B cell (primary cell): Measurements from ENCODE around the gene TMC1. TPM values are rescaled to one million over a fixed set of nuclear protein-coding genes. Genes with fewer than 3 reads are reported as not detected.

Source experiments
- ATAC-seq: fragments of 200-7000 bp; cut with Tn5 transposase; one replicate; pipeline ENCODE4 v1.10.0; 2021; ENCODE audit warnings: low read depth, mild to moderate bottlenecking, moderate number of reproducible peaks, moderate library complexity
- CTCF ChIA-PET: fragments of 350-600 bp; sonication (Branson Sonifier 250); formaldehyde crosslinking; loops from one replicate; lab custom pipeline; 2021; ENCODE audit warnings: antibody characterized with exemption, inconsistent platforms; lab: Charles Lee
- POLR2A ChIA-PET: fragments of 350-600 bp; sonication (Branson Sonifier 250); formaldehyde crosslinking; loops from one replicate; lab custom pipeline; 2021; ENCODE audit warnings: antibody characterized with exemption; lab: Charles Lee
- DNase-seq: peaks from one replicate; pipeline ENCODE4 v3.0.0; 2013
- H2AFZ ChIP-seq: 2 replicates; pipeline ENCODE4 v1.6.1; 2012; ENCODE audit warnings: mild to moderate bottlenecking, low read depth, low read length; ENCODE audit not compliant: insufficient read depth, poor library complexity, severe bottlenecking
- H3K27ac ChIP-seq, 2 donors: 1 replicate in 1 of 2; 2 replicates in 1 of 2; pipeline ENCODE4 v1.5.1; 2012 to 2013; ENCODE audit warnings: low read length in 2 of 2, mild to moderate bottlenecking in 2 of 2, moderate library complexity in 1 of 2
- H3K27me3 ChIP-seq, 4 experiments: fragments of 200-600 bp in 1 of 4; sonication (generic) in 1 of 4; replicated peaks in 1 of 4; 1 replicate in 2 of 4; 2 replicates in 2 of 4; pipeline versions ENCODE4 v1.6.1 to v1.7.0; 2013 to 2016; ENCODE audit warnings: low read length in 3 of 4, mild to moderate bottlenecking in 2 of 4, mixed read lengths in 1 of 4, moderate library complexity in 1 of 4; ENCODE audit not compliant: insufficient read depth in 4 of 4, control insufficient read depth in 3 of 4; ENCODE audit errors: control extremely low read depth in 1 of 4
- H3K36me3 ChIP-seq, 2 experiments: replicated peaks in 1 of 2; 1 replicate in 1 of 2; 2 replicates in 1 of 2; pipeline versions ENCODE4 v1.6.1 to v1.7.1; 2013; ENCODE audit warnings: low read length in 1 of 2; ENCODE audit not compliant: insufficient read depth in 2 of 2, control insufficient read depth in 1 of 2; ENCODE audit errors: control extremely low read depth in 1 of 2, extremely low read depth in 1 of 2
- H3K4me1 ChIP-seq, 2 donors: fragments of 200-600 bp in 1 of 2; sonication (generic) in 1 of 2; 1 replicate in 1 of 2; 2 replicates in 1 of 2; pipeline versions ENCODE4 v1.5.1 to v1.6.1; 2013 to 2017; ENCODE audit warnings: low read length in 2 of 2; ENCODE audit not compliant: control insufficient read depth in 2 of 2, insufficient read depth in 2 of 2
- H3K4me2 ChIP-seq: replicated peaks from 2 replicates; pipeline ENCODE3; 2012; ENCODE audit warnings: mild to moderate bottlenecking, low read depth, low read length; ENCODE audit not compliant: poor library complexity, severe bottlenecking
- H3K4me3 ChIP-seq, 5 experiments: fragments of 200-600 bp in 1 of 5; sonication (generic) in 1 of 5; 1 replicate in 3 of 5; 2 replicates in 2 of 5; pipeline versions ENCODE4 v1.5.1 to v1.7.0; 2011 to 2016; ENCODE audit warnings: low read length in 4 of 5, mild to moderate bottlenecking in 4 of 5, low read depth in 2 of 5, control low read depth in 1 of 5, moderate library complexity in 1 of 5; ENCODE audit not compliant: insufficient read depth in 1 of 5; ENCODE audit errors: control extremely low read depth in 1 of 5, extremely low read depth in 1 of 5
- H3K79me2 ChIP-seq: fragments of 200-600 bp; sonication (generic); one replicate; pipeline ENCODE4 v1.6.0; 2016; ENCODE audit warnings: low read length; ENCODE audit not compliant: control insufficient read depth, insufficient read depth
- H3K9ac ChIP-seq: fragments of 200-600 bp; sonication (generic); 2 replicates; pipeline ENCODE4 v1.6.1; 2017; ENCODE audit warnings: mild to moderate bottlenecking, low read length, moderate library complexity
- H3K9me3 ChIP-seq, 3 donors: one replicate each; pipeline versions ENCODE4 v1.6.1 to v1.7.1; 2013; ENCODE audit warnings: low read length in 2 of 3; ENCODE audit not compliant: control insufficient read depth in 2 of 3, insufficient read depth in 1 of 3; ENCODE audit errors: control extremely low read depth in 1 of 3
- H4K20me1 ChIP-seq: 2 replicates; pipeline ENCODE4 v1.6.0; 2012; ENCODE audit warnings: mild to moderate bottlenecking, low read length; ENCODE audit not compliant: insufficient read depth, control insufficient read depth, poor library complexity, severe bottlenecking
- H3K27ac Mint-ChIP-seq: one replicate; pipeline ENCODE4 v1.8.0; 2021; ENCODE audit warnings: mixed read lengths
- H3K27me3 Mint-ChIP-seq: one replicate; pipeline ENCODE4 v1.8.0; 2021; ENCODE audit warnings: mixed read lengths
- H3K4me1 Mint-ChIP-seq: one replicate; pipeline ENCODE4 v1.8.0; 2021; ENCODE audit warnings: mixed read lengths
- H3K4me3 Mint-ChIP-seq: one replicate; pipeline ENCODE4 v1.8.0; 2021; ENCODE audit warnings: mixed read lengths
- H3K9me3 Mint-ChIP-seq: one replicate; pipeline ENCODE4 v1.8.0; 2022; ENCODE audit warnings: mixed read lengths; ENCODE audit not compliant: insufficient read depth
- CTCF ChIP-seq: fragments of 200-600 bp; IDR thresholded peaks from one replicate; pipeline ENCODE4 v1.8.0; 2022; ENCODE audit warnings: antibody characterized with exemption, mild to moderate bottlenecking
- EZH2 ChIP-seq: IDR thresholded peaks from 2 replicates; pipeline ENCODE4 v1.6.1; 2012; ENCODE audit warnings: borderline replicate concordance, low read depth, mild to moderate bottlenecking, moderate library complexity, low read length; ENCODE audit not compliant: insufficient read depth, poor library complexity, severe bottlenecking
- WGBS: methylation state at CpG from one replicate; pipeline ENCODE4 v1.1.5; 2013; ENCODE audit warnings: missing lambda C conversion rate; ENCODE audit not compliant: insufficient coverage; 5-methylcytosine and 5-hydroxymethylcytosine counted together
- intact Hi-C: fragments of 100-400 bp; cut with micrococcal nuclease; formaldehyde crosslinking; loops from one replicate; pipeline ENCODE4 v1.10.0; 2022
- polyA plus RNA-seq: library from polyadenylated mRNA; depleted of rRNA; stranded (reverse); fragments of >200 nt; gene quantifications from 2 replicates; pipeline ENCODE4 v1.2.3, GENCODE V29; 2012
- total RNA-seq, 2 donors: library from RNA; stranded (reverse); fragments of 120-200 nt in 1 of 2; gene quantifications; 1 replicate in 1 of 2; 2 replicates in 1 of 2; pipeline versions ENCODE4 v1.2.3 to v1.2.4, GENCODE V29; 2013 to 2022

TMC1 gene
- total and polyA plus RNA-seq, 2 donors (not counting 1 experiment from before 2014, with no cell fraction given), result not detected

GRCh38 chr9:72789885-72790284, 268.5 kb downstream of the TMC1 start:
- Histone ChIP-seq H3K9me3 (peaks cover 0 to 15% (median 0%) of the 10 kb centered on the region in 3 donors), H3K79me2 (no peaks in the 10 kb centered on the region), H3K36me3 (no peaks in the 10 kb centered on the region), H3K9ac (no peak overlapping the region), H2AFZ (no peak overlapping the region), H3K27ac (no peak overlapping the region), H3K4me3 (no peak overlapping the region), H3K4me1 (no peaks in the 10 kb centered on the region), H3K4me2 (no peak overlapping the region), H3K27me3 (no peaks in the 10 kb centered on the region), H4K20me1 (no peaks in the 10 kb centered on the region)
- TF ChIP-seq CTCF, result no peak
- no peak for TF ChIP-seq EZH2
- DNase-seq, result no peak
- CTCF ChIA-PET, result no interaction called here
- no CpG with 5 or more reads among the region's 3 CpGs for WGBS
- H3K4me1 Mint-ChIP-seq, result no peaks in the 10 kb centered on the region
- POLR2A ChIA-PET, result no interaction called here
- intact Hi-C loops, result loop anchor here (10.0 kb wide), 1 partner anchor 65 kb away; no protein-coding TSS in a partner anchor
- H3K27ac Mint-ChIP-seq, result no peak overlapping the region
- no peak overlapping the region for H3K4me3 Mint-ChIP-seq
- ATAC-seq, result no peak
- peaks cover 2% of the 10 kb centered on the region for H3K9me3 Mint-ChIP-seq
- H3K27me3 Mint-ChIP-seq, result no peaks in the 10 kb centered on the region

- DNase-seq, result no peak
- no CpG with 5 or more reads among the region's 4 CpGs for WGBS
Measured at GRCh38 chr9:72790989-72791388, 269.6 kb downstream of the TMC1 start.

More at GRCh38 chr9:72790989-72791388, 269.6 kb downstream of the TMC1 start:
- no peak overlapping the region for H3K4me3 Mint-ChIP-seq
- no peak for TF ChIP-seq CTCF
- TF ChIP-seq EZH2, result no peak
- H3K27ac Mint-ChIP-seq, result no peak overlapping the region
- Histone ChIP-seq H3K27ac (no peak overlapping the region), H3K4me1 (no peaks in the 10 kb centered on the region), H4K20me1 (no peaks in the 10 kb centered on the region), H3K79me2 (no peaks in the 10 kb centered on the region), H3K9me3 (peaks cover 0 to 15% (median 0%) of the 10 kb centered on the region in 3 donors), H3K4me2 (no peak overlapping the region), H3K4me3 (no peak overlapping the region), H2AFZ (no peak overlapping the region), H3K9ac (no peak overlapping the region), H3K36me3 (no peaks in the 10 kb centered on the region), H3K27me3 (no peaks in the 10 kb centered on the region)
- peaks cover 2% of the 10 kb centered on the region for H3K27me3 Mint-ChIP-seq
- ChIA-PET CTCF (no interaction called here), POLR2A (no interaction called here)
- no peak for ATAC-seq
- H3K4me1 Mint-ChIP-seq, result no peaks in the 10 kb centered on the region
- intact Hi-C loops, result no loop called here
- peaks cover 8% of the 10 kb centered on the region for H3K9me3 Mint-ChIP-seq
